Sigmoid colon (tissue), 4 donors: ENCODE results near the gene TMEM213.

Source experiments
- CTCF ChIP-seq, 4 experiments: fragments of 450-650 bp in 3 of 4; fragments of 200-600 bp in 1 of 4; IDR thresholded peaks; one replicate each; pipeline ENCODE4 v1.5.1; 2016 to 2019; ENCODE audit warnings: antibody characterized with exemption in 4 of 4, mild to moderate bottlenecking in 3 of 4, moderate library complexity in 2 of 4
- EP300 ChIP-seq, 4 donors: sonication (generic); formaldehyde crosslinking; IDR thresholded peaks; one replicate each; pipeline ENCODE4 v1.6.1; 2017; ENCODE audit warnings: antibody characterized with exemption in 4 of 4
- POLR2A ChIP-seq, 2 donors: fragments of 450-650 bp; IDR thresholded peaks; one replicate each; pipeline ENCODE4 v1.6.1; 2016; ENCODE audit warnings: antibody characterized with exemption in 2 of 2, mild to moderate bottlenecking in 2 of 2, moderate library complexity in 2 of 2
- POLR2AphosphoS5 ChIP-seq, 4 donors: sonication (generic); formaldehyde crosslinking; IDR thresholded peaks; one replicate each; pipeline ENCODE4 v1.6.1; 2017; ENCODE audit warnings: antibody characterized with exemption in 4 of 4

DNA sequence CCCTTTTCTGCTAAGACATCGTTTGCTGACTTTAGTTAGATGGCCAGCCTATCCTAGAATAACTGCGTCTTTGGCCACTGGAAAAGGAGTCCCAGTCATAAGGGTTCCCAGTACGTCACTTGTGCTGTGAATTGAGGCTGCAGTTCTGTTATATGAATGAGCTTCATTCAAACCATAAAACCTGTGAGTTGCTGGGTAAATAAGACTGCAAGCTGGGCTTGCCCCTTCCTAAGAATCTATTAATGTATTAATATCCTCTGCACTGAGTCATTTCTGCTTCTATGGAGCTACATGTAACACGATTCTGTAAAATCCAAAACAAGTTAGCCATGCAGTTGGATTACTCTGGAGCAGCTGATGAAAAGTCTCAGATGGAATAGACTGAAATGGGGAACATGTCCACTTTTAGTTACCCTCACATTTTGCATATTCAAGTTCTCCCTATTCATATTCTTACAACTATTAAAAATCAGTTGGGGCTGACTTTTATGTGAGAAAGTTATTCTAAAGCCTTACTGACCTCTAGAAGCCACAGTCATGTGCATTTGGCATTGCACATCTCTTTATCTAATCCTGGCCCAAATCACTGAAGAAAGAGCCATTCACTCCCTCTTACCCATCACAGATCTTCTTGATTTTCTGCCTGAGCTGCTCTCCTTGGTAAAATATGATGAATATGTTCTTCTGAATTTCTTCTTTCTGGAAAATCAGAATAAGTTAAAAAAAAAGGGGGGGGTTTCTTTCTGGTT, 41.8 kb upstream of the TMEM213 start:
- TF ChIP-seq CTCF (IDR thresholded peaks at IDR 0.05) = no peak
- TF ChIP-seq POLR2A (IDR thresholded peaks at IDR 0.05) = no peak
- TF ChIP-seq EP300 (IDR thresholded peaks at IDR 0.05) = no peak
- no peak for TF ChIP-seq POLR2AphosphoS5 (IDR thresholded peaks at IDR 0.05)
